Trophoblast cell (in vitro differentiated cells and primary cell): ENCODE measurements around the gene BRAF.

ENCODE experiments used
- DNase-seq, 2 donors: peaks; one replicate each; pipeline ENCODE4 v3.0.0-alpha.2; 2016
- H2AFZ ChIP-seq: 2 replicates; pipeline ENCODE4 v1.6.1; 2013; ENCODE audit warnings: low read length, moderate library complexity, mild to moderate bottlenecking; ENCODE audit not compliant: insufficient read depth, poor library complexity
- H2AK5ac ChIP-seq: 2 replicates; pipeline ENCODE4 v1.6.1; 2013; ENCODE audit warnings: mild to moderate bottlenecking, low read length
- H2BK120ac ChIP-seq: 2 replicates; pipeline ENCODE4 v1.6.1; 2013; ENCODE audit warnings: low read length, mild to moderate bottlenecking, moderate library complexity; ENCODE audit not compliant: insufficient read depth, poor library complexity
- H2BK12ac ChIP-seq: 2 replicates; pipeline ENCODE4 v1.6.1; 2013; ENCODE audit warnings: mild to moderate bottlenecking, low read length, moderate library complexity
- H2BK5ac ChIP-seq: 2 replicates; pipeline ENCODE4 v1.6.1; 2013; ENCODE audit warnings: low read length, low read depth, moderate library complexity, mild to moderate bottlenecking; ENCODE audit not compliant: poor library complexity
- H3K14ac ChIP-seq: 2 replicates; pipeline ENCODE4 v1.6.1; 2013; ENCODE audit warnings: mild to moderate bottlenecking, low read length
- H3K18ac ChIP-seq: 2 replicates; pipeline ENCODE4 v1.6.1; 2013; ENCODE audit warnings: mild to moderate bottlenecking, low read length
- H3K23ac ChIP-seq: 2 replicates; pipeline ENCODE4 v1.6.1; 2013; ENCODE audit warnings: low read length
- H3K27ac ChIP-seq: 2 replicates; pipeline ENCODE4 v1.5.1; 2013; ENCODE audit warnings: low read depth, mild to moderate bottlenecking, inconsistent platforms, low read length, moderate library complexity
- H3K27me3 ChIP-seq: 2 replicates; pipeline ENCODE4 v1.6.1; 2013; ENCODE audit warnings: inconsistent platforms, mild to moderate bottlenecking, low read length, moderate library complexity; ENCODE audit not compliant: insufficient read depth
- H3K36me3 ChIP-seq, 2 experiments: 1 replicate in 1 of 2; 2 replicates in 1 of 2; pipeline ENCODE4 v1.6.1; 2013; ENCODE audit warnings: low read length in 2 of 2, mild to moderate bottlenecking in 2 of 2, moderate library complexity in 1 of 2; ENCODE audit not compliant: insufficient read depth in 2 of 2, control insufficient read depth in 1 of 2
- H3K4ac ChIP-seq: 2 replicates; pipeline ENCODE4 v1.6.1; 2013; ENCODE audit warnings: low read depth, mild to moderate bottlenecking, low read length, moderate library complexity
- H3K4me1 ChIP-seq, 2 experiments: 1 replicate in 1 of 2; 2 replicates in 1 of 2; pipeline ENCODE4 v1.6.1; 2013; ENCODE audit warnings: low read length in 2 of 2, mild to moderate bottlenecking in 2 of 2, moderate library complexity in 1 of 2; ENCODE audit not compliant: insufficient read depth in 2 of 2, control insufficient read depth in 1 of 2
- H3K4me2 ChIP-seq: 2 replicates; pipeline ENCODE4 v1.6.1; 2013; ENCODE audit warnings: inconsistent platforms, mild to moderate bottlenecking, low read length, moderate library complexity
- H3K4me3 ChIP-seq: 2 replicates; pipeline ENCODE4 v1.5.1; 2013; ENCODE audit warnings: mild to moderate bottlenecking, low read depth, low read length, inconsistent platforms
- H3K79me1 ChIP-seq: one replicate; pipeline ENCODE4 v1.6.1; 2013; ENCODE audit warnings: low read length
- H3K79me2 ChIP-seq: 2 replicates; pipeline ENCODE4 v1.6.1; 2013; ENCODE audit warnings: low read length, mild to moderate bottlenecking; ENCODE audit not compliant: control insufficient read depth, insufficient read depth, poor library complexity
- H3K9ac ChIP-seq: 2 replicates; pipeline ENCODE4 v1.6.1; 2013; ENCODE audit warnings: mild to moderate bottlenecking, low read length
- H3K9me3 ChIP-seq: 2 replicates; pipeline ENCODE4 v1.6.1; 2013; ENCODE audit warnings: low read depth, mild to moderate bottlenecking, control low read depth, inconsistent platforms, low read length; ENCODE audit not compliant: insufficient read depth
- H4K12ac ChIP-seq: 2 replicates; pipeline ENCODE4 v1.6.1; 2013; ENCODE audit warnings: low read depth, mild to moderate bottlenecking, low read length, moderate library complexity
- H4K8ac ChIP-seq: 2 replicates; pipeline ENCODE4 v1.6.1; 2013; ENCODE audit warnings: low read depth, mild to moderate bottlenecking, low read length, moderate library complexity
- H4K91ac ChIP-seq: one replicate; pipeline ENCODE4 v1.6.1; 2013; ENCODE audit warnings: low read depth, mild to moderate bottlenecking, low read length, moderate library complexity
- WGBS: extraction: QIAGEN DNeasy Blood & Tissue Kit; methylation state at CpG from one replicate; pipeline ENCODE4 v1.1.7; 2013; ENCODE audit warnings: missing lambda C conversion rate; ENCODE audit not compliant: insufficient read length, insufficient coverage; ENCODE audit errors: extremely low coverage; 5-methylcytosine and 5-hydroxymethylcytosine counted together

The BRAF gene

GRCh38 chr7:140863867-140864266 lies 60.9 kb downstream of the BRAF start:
- Histone ChIP-seq H3K4me2 (no peak overlapping the region), H2AK5ac (no peak overlapping the region), H2BK120ac (no peak overlapping the region), H3K4ac (no peak overlapping the region), H3K36me3 (peaks cover 0 to 2% of the 10 kb centered on the region in 2 experiments), H3K14ac (no peak overlapping the region), H3K23ac (no peak overlapping the region), H3K18ac (no peak overlapping the region), H4K8ac (no peak overlapping the region), H3K9me3 (no peaks in the 10 kb centered on the region), H4K12ac (no peak overlapping the region), H3K4me1 (peaks cover 0 to 2% of the 10 kb centered on the region in 2 experiments), H3K4me3 (no peak overlapping the region), H3K79me1 (no peaks in the 10 kb centered on the region), H2BK5ac (no peak overlapping the region), H3K79me2 (no peaks in the 10 kb centered on the region), H3K27me3 (no peaks in the 10 kb centered on the region), H4K91ac (no peak overlapping the region), H2AFZ (no peak overlapping the region), H2BK12ac (no peak overlapping the region), H3K9ac (no peak overlapping the region), H3K27ac (no peak overlapping the region)
- no CpG with 5 or more reads among the region's 4 CpGs for WGBS
- DNase-seq, result no peak

GRCh38 chr7:140863184-140863583 lies 61.5 kb downstream of the BRAF start:
- no CpG with 5 or more reads among the region's 2 CpGs for WGBS
- H4K91ac ChIP-seq, result no peak overlapping the region

GRCh38 chr7:140857048-140857447 lies 67.7 kb downstream of the BRAF start:
- Histone ChIP-seq H4K8ac (no peak overlapping the region), H3K4ac (no peak overlapping the region), H3K4me2 (no peak overlapping the region), H3K79me2 (no peaks in the 10 kb centered on the region), H3K9me3 (no peaks in the 10 kb centered on the region), H2BK5ac (no peak overlapping the region), H2AFZ (no peak overlapping the region), H3K36me3 (peaks cover 0 to under 1% of the 10 kb centered on the region in 2 experiments), H3K4me3 (no peak overlapping the region), H4K91ac (no peak overlapping the region), H3K4me1 (no peaks in the 10 kb centered on the region), H2AK5ac (no peak overlapping the region), H2BK120ac (no peak overlapping the region), H3K9ac (no peak overlapping the region), H3K14ac (no peak overlapping the region), H3K18ac (no peak overlapping the region), H3K27ac (no peak overlapping the region), H3K23ac (no peak overlapping the region), H2BK12ac (no peak overlapping the region), H3K79me1 (no peaks in the 10 kb centered on the region), H4K12ac (no peak overlapping the region), H3K27me3 (no peaks in the 10 kb centered on the region)
- no peak for DNase-seq
- no CpG with 5 or more reads among the region's 2 CpGs for WGBS

More at GRCh38 chr7:140863184-140863583, 61.5 kb downstream of the BRAF start:
- H2AK5ac ChIP-seq, result no peak overlapping the region
- no peak overlapping the region for H3K27ac ChIP-seq
- no peak for DNase-seq
- H3K4ac ChIP-seq, result no peak overlapping the region
- no peaks in the 10 kb centered on the region for H3K79me1 ChIP-seq
- H2BK120ac ChIP-seq, result no peak overlapping the region
- no peak overlapping the region for H3K4me3 ChIP-seq
- H2AFZ ChIP-seq, result no peak overlapping the region
- H3K9me3 ChIP-seq, result no peaks in the 10 kb centered on the region
- no peak overlapping the region for H4K12ac ChIP-seq
- no peak overlapping the region for H2BK12ac ChIP-seq
- H2BK5ac ChIP-seq, result no peak overlapping the region
- no peaks in the 10 kb centered on the region for H3K79me2 ChIP-seq
- H3K9ac ChIP-seq, result no peak overlapping the region
- peaks cover 0 to 2% of the 10 kb centered on the region in 2 experiments for H3K36me3 ChIP-seq
- H4K8ac ChIP-seq, result no peak overlapping the region
- H3K14ac ChIP-seq, result no peak overlapping the region
- H3K4me2 ChIP-seq, result no peak overlapping the region
- H3K4me1 ChIP-seq, result peaks cover 0 to 2% of the 10 kb centered on the region in 2 experiments
- H3K23ac ChIP-seq, result no peak overlapping the region
- no peak overlapping the region for H3K18ac ChIP-seq
- no peaks in the 10 kb centered on the region for H3K27me3 ChIP-seq

GRCh38 chr7:140841166-140841715 lies 83.5 kb downstream of the BRAF start:
- no peak overlapping the region for H2BK12ac ChIP-seq
- no peaks in the 10 kb centered on the region for H3K79me2 ChIP-seq
- no peak overlapping the region for H3K9ac ChIP-seq

More at GRCh38 chr7:140841166-140841715, 83.5 kb downstream of the BRAF start:
- Histone ChIP-seq H2AK5ac (no peak overlapping the region), H3K18ac (no peak overlapping the region), H3K4ac (no peak overlapping the region), H3K36me3 (peaks cover 2 to 5% of the 10 kb centered on the region in 2 experiments), H3K4me1 (no peaks in the 10 kb centered on the region), H3K14ac (no peak overlapping the region), H2AFZ (no peak overlapping the region), H2BK5ac (no peak overlapping the region), H3K27me3 (no peaks in the 10 kb centered on the region), H3K4me2 (no peak overlapping the region), H4K12ac (no peak overlapping the region), H3K27ac (no peak overlapping the region), H3K9me3 (peaks cover 2% of the 10 kb centered on the region), H4K8ac (no peak overlapping the region), H2BK120ac (no peak overlapping the region), H3K79me1 (no peaks in the 10 kb centered on the region), H3K23ac (no peak overlapping the region), H4K91ac (no peak overlapping the region), H3K4me3 (no peak overlapping the region)
- no peak for DNase-seq
- no CpG with 5 or more reads among the region's 1 CpG for WGBS
